ENCODE results near the gene PKD1.

GRCh38 chr16:2176047-2176446 is 40.3 kb upstream of the PKD1 start:
- no peak for TF ChIP-seq FOXM1 (IDR thresholded peaks at IDR 0.05; ENCODE audit: borderline replicate concordance)
- no peak for TF ChIP-seq FOXK2 (IDR thresholded peaks at IDR 0.05)
- no peak for TF ChIP-seq ARNT (IDR thresholded peaks at IDR 0.05)
- TF ChIP-seq SP1 (IDR thresholded peaks at IDR 0.05), result no peak
- no peak for TF ChIP-seq TARDBP (IDR thresholded peaks at IDR 0.05)
- TF ChIP-seq BHLHE40 (IDR thresholded peaks at IDR 0.05; ENCODE audit: borderline replicate concordance), result no peak
- TF ChIP-seq FOXA1 (IDR thresholded peaks at IDR 0.05), result no peak
- TF ChIP-seq NFRKB (IDR thresholded peaks at IDR 0.05), result no peak
- TF ChIP-seq ZNF384 (IDR thresholded peaks at IDR 0.05), result no peak
- TF ChIP-seq PKNOX1 (IDR thresholded peaks at IDR 0.05), result no peak
- TF ChIP-seq L3MBTL2 (conservative IDR thresholded peaks at IDR 0.05), result no peak
- no peak for TF ChIP-seq CTBP1 (IDR thresholded peaks at IDR 0.05; ENCODE audit: borderline replicate concordance)
- no peak for TF ChIP-seq HDGF (IDR thresholded peaks at IDR 0.05; ENCODE audit: borderline replicate concordance)
- TF ChIP-seq SUZ12 (IDR thresholded peaks at IDR 0.05), result no peak
